ENCODE data around the gene CGB7.
"Not testable (repeated sequence)": the region's sequence is repeated elsewhere in the genome, so short reads cannot be mapped to it uniquely, and the experiment has no call there.

The CGB7 gene

DNA sequence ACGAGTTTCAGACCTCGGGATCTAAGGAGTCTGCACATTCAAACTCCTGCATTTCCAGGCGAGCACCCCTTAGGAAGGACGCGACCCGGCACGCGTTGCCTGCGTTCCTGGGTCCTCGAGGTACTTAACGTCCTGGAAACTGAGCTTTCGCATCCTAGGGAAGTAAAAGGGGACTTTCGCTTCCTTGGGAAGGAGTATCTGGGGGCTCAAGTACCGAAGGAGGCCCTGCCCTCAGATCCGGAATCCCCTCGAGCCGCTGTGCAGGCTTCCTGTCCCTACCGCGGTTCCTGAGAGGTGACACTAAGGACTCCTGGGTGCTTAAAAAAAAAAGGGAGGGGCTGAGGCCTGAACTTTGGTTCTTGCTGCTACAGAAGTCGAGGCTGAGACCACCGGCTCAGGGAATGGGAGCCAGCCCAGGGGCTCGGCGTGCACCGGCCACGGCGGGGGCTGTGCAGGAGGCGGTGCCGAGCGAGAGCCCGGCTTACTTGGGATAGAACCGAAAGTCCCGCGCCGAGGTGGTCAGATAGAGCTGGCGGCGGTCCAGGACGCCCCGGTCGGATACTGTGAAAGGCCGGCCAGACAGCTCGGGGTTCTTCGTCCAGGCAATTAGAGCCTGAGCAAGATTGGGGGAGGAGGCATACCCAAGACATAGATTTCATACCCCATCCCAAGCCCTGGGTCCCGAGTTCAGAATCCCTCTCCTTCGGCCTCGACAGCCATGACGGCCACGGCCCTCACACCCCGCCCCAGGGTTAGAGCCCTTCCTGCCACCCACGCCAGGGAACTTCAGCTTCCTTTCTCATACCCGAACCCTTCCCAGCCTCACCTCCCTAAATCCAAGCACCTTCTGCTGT lies 38.9 kb downstream of the CGB7 start:
- peaks cover 25% of the 10 kb centered on the region for H3K36me3 ChIP-seq (ENCODE audit: control insufficient read depth, insufficient read depth, low read length)
- H3K27me3 ChIP-seq (ENCODE audit: control insufficient read depth, insufficient read depth, low read length), result peaks cover 30% of the 10 kb centered on the region
- not testable (repeated sequence) for H3K4me1 ChIP-seq (ENCODE audit: control insufficient read depth, insufficient read depth, low read length); H3K9me3 ChIP-seq (ENCODE audit: control insufficient read depth, insufficient read depth, low read length); H3K9ac ChIP-seq (ENCODE audit: low read depth, low read length)
- H3K4me3 ChIP-seq (ENCODE audit: low read depth, low read length), result peak overlapping the region; percentile 50

GRCh38 chr19:49017666-49018351 lies 39.7 kb downstream of the CGB7 start:
- Histone ChIP-seq H3K9ac (ENCODE audit: low read depth, low read length) (peak overlapping the region; percentile 24), H3K4me3 (ENCODE audit: low read depth, low read length) (peak overlapping the region; percentile 50)

DNA sequence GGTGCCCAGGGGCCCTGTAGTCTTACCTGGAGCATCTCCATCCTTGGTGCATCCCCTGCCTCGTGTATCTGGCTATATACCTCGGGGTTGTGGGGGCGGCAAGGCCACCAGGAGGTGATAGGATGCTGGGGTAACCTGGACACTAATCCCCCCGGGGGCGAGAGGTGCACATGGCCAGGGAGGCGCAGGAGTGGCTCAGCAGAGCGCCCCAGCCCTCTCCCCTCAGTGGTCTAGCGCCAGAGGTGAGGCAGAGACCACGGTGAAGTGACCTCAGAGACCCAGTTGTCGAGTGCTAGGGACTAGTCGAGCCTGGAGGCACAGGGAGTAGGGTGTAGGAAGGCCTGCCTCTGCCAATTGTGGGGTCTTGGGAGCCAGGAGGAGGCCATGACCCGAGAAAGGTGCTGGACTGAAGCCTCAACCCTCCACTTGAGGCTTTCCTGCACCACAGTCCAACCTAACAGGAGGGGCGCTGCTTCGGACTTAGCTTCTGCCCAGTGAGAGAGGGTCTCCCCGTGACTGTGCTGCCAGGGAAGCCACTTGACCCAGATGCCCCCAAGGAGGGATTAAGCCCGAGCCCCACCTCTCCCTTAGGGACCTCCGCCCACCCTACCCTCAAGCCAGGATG lies 40.4 kb downstream of the CGB7 start, which contains the start of gene LHB:
Gene LHB, minus strand, starts transcription at position 51 of the 625 bp plus-strand sequence. Its CDS starts 10 bp downstream, at position 41.
- peaks cover 29% of the 10 kb centered on the region for H3K36me3 ChIP-seq (ENCODE audit: control insufficient read depth, insufficient read depth, low read length)
- H3K4me3 ChIP-seq (ENCODE audit: low read depth, low read length), result peak within 1 kb of the TSS; percentile 50
- no peaks in the 10 kb centered on the region for H3K9me3 ChIP-seq (ENCODE audit: control insufficient read depth, insufficient read depth, low read length)
- H3K9ac ChIP-seq (ENCODE audit: low read depth, low read length), result peak within 1 kb of the TSS; percentile 24
- H3K4me1 ChIP-seq (ENCODE audit: control insufficient read depth, insufficient read depth, low read length), result peaks cover 9% of the 10 kb centered on the region
- peaks cover 30% of the 10 kb centered on the region for H3K27me3 ChIP-seq (ENCODE audit: control insufficient read depth, insufficient read depth, low read length)

More at GRCh38 chr19:49017666-49018351, 39.7 kb downstream of the CGB7 start:
- no peaks in the 10 kb centered on the region for H3K9me3 ChIP-seq (ENCODE audit: control insufficient read depth, insufficient read depth, low read length)
- H3K27me3 ChIP-seq (ENCODE audit: control insufficient read depth, insufficient read depth, low read length), result peaks cover 30% of the 10 kb centered on the region
- peaks cover 25% of the 10 kb centered on the region for H3K36me3 ChIP-seq (ENCODE audit: control insufficient read depth, insufficient read depth, low read length)
- peaks cover 9% of the 10 kb centered on the region for H3K4me1 ChIP-seq (ENCODE audit: control insufficient read depth, insufficient read depth, low read length)

- Histone ChIP-seq H3K36me3 (ENCODE audit: control insufficient read depth, insufficient read depth, low read length) (peaks cover 38% of the 10 kb centered on the region), H3K9me3 (ENCODE audit: control insufficient read depth, insufficient read depth, low read length) (no peaks in the 10 kb centered on the region), H3K27me3 (ENCODE audit: control insufficient read depth, insufficient read depth, low read length) (peaks cover 24% of the 10 kb centered on the region), H3K4me1 (ENCODE audit: control insufficient read depth, insufficient read depth, low read length) (peaks cover 9% of the 10 kb centered on the region), H3K4me3 (ENCODE audit: low read depth, low read length) (no peak overlapping the region), H3K9ac (ENCODE audit: low read depth, low read length) (no peak overlapping the region)
Observed at GRCh38 chr19:49016067-49016839, 41.3 kb downstream of the CGB7 start.

DNA sequence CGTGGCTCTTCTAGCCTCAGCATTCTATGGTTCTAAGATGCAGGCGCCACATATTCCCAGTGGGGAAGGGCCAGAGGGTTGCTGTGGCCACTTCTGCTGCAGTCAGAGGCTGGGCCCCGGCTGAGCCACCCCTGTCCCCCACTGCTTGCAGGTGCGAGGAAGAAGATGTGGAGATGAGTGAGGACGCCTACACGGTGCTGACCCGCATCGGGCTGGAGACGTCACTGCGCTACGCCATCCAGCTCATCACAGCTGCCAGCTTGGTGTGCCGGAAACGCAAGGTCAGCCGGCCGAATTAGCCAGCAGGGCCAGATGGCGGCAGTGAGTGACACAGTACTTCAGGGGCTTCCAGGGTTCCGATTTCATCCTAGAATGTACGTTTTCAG lies 42.7 kb downstream of the CGB7 start:
- H3K9ac ChIP-seq (ENCODE audit: low read depth, low read length), result no peak overlapping the region
- H3K4me1 ChIP-seq (ENCODE audit: control insufficient read depth, insufficient read depth, low read length), result peaks cover 3% of the 10 kb centered on the region
- H3K9me3 ChIP-seq (ENCODE audit: control insufficient read depth, insufficient read depth, low read length), result no peaks in the 10 kb centered on the region
- H3K4me3 ChIP-seq (ENCODE audit: low read depth, low read length), result no peak overlapping the region
- peaks cover 13% of the 10 kb centered on the region for H3K27me3 ChIP-seq (ENCODE audit: control insufficient read depth, insufficient read depth, low read length)
- H3K36me3 ChIP-seq (ENCODE audit: control insufficient read depth, insufficient read depth, low read length), result peaks cover 50% of the 10 kb centered on the region

DNA sequence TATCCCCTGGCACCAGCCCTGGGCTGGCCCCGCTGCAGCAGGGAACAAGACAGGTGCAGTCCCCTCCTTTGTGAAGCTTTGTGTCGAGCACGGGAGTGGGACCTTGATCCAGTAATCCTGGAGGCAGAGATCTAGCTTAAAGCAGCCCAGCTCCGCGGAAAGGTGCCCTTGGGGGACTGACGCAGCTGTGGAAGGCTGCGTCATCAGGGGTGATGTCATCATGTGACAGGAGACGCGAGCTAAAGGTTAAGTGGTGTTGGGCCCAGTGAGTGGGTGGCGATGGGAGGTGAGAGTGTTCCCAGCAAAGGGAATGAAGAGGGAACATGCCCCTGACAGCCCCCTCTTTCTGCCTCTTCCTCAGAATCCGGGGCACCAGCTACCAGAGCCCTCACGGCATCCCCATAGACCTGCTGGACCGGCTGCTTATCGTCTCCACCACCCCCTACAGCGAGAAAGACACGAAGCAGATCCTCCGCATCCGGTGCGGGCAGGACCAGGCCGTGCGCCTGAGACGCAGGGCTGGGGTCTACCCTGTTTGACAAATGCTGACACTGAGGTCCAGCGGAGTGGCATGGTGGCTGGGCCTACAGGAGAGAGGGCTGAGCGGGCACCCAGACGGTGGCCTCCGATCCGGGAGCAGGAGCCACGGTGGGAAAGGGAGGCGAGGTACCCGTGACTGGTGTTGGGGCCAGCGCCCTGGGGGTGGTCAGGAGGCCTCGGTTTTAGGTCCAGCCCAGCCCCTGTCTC lies 43.3 kb downstream of the CGB7 start:
- Histone ChIP-seq H3K4me3 (ENCODE audit: low read depth, low read length) (no peak overlapping the region), H3K4me1 (ENCODE audit: control insufficient read depth, insufficient read depth, low read length) (peaks cover 3% of the 10 kb centered on the region), H3K9me3 (ENCODE audit: control insufficient read depth, insufficient read depth, low read length) (no peaks in the 10 kb centered on the region), H3K36me3 (ENCODE audit: control insufficient read depth, insufficient read depth, low read length) (peaks cover 56% of the 10 kb centered on the region), H3K27me3 (ENCODE audit: control insufficient read depth, insufficient read depth, low read length) (peaks cover 13% of the 10 kb centered on the region), H3K9ac (ENCODE audit: low read depth, low read length) (no peak overlapping the region)

DNA sequence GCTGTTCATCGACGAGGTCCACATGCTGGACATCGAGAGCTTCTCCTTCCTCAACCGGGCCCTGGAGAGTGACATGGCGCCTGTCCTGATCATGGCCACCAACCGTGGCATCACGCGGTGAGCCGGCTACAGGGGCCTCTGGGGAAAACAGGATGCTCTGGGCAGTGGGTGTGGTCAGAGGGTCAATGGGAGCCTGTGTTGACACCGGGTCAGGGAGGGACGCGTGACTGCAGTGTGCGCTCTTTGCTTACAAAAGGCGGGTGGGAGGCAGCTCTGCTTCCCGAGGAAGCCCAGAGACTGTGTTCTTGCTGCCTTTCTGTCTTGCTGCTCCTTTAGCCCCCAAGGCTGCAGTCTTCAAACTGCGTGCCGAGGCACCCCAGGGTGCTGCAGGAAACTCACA lies 46.4 kb downstream of the CGB7 start:
- Histone ChIP-seq H3K9me3 (ENCODE audit: control insufficient read depth, insufficient read depth, low read length) (no peaks in the 10 kb centered on the region), H3K36me3 (ENCODE audit: control insufficient read depth, insufficient read depth, low read length) (peaks cover 68% of the 10 kb centered on the region), H3K4me1 (ENCODE audit: control insufficient read depth, insufficient read depth, low read length) (no peaks in the 10 kb centered on the region), H3K27me3 (ENCODE audit: control insufficient read depth, insufficient read depth, low read length) (no peaks in the 10 kb centered on the region), H3K9ac (ENCODE audit: low read depth, low read length) (no peak overlapping the region), H3K4me3 (ENCODE audit: low read depth, low read length) (no peak overlapping the region)

DNA sequence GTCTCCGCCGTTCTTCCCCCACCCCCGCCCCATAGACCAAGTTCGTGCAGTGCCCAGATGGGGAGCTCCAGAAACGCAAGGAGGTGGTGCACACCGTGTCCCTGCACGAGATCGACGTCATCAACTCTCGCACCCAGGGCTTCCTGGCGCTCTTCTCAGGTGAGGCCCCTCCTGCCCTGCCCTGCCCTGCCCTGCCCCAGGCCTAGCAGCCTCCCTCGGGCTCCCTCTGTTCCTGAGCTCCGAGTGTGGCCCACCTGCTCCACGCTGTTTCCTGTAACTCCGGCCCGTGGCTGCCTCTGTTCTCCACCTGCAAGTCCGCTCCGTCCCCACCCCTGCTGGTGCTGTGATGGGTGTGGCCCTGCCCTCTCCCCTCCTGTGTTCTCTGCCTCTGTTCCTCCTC lies 47.1 kb downstream of the CGB7 start:
- Histone ChIP-seq H3K36me3 (ENCODE audit: control insufficient read depth, insufficient read depth, low read length) (peaks cover 66% of the 10 kb centered on the region), H3K4me3 (ENCODE audit: low read depth, low read length) (no peak overlapping the region), H3K9me3 (ENCODE audit: control insufficient read depth, insufficient read depth, low read length) (no peaks in the 10 kb centered on the region), H3K9ac (ENCODE audit: low read depth, low read length) (no peak overlapping the region), H3K27me3 (ENCODE audit: control insufficient read depth, insufficient read depth, low read length) (no peaks in the 10 kb centered on the region), H3K4me1 (ENCODE audit: control insufficient read depth, insufficient read depth, low read length) (no peaks in the 10 kb centered on the region)

GRCh38 chr19:49009828-49010227 lies 47.7 kb downstream of the CGB7 start:
- Histone ChIP-seq H3K36me3 (ENCODE audit: control insufficient read depth, insufficient read depth, low read length) (peaks cover 66% of the 10 kb centered on the region), H3K9me3 (ENCODE audit: control insufficient read depth, insufficient read depth, low read length) (no peaks in the 10 kb centered on the region), H3K9ac (ENCODE audit: low read depth, low read length) (no peak overlapping the region), H3K4me3 (ENCODE audit: low read depth, low read length) (no peak overlapping the region), H3K4me1 (ENCODE audit: control insufficient read depth, insufficient read depth, low read length) (no peaks in the 10 kb centered on the region), H3K27me3 (ENCODE audit: control insufficient read depth, insufficient read depth, low read length) (no peaks in the 10 kb centered on the region)

DNA sequence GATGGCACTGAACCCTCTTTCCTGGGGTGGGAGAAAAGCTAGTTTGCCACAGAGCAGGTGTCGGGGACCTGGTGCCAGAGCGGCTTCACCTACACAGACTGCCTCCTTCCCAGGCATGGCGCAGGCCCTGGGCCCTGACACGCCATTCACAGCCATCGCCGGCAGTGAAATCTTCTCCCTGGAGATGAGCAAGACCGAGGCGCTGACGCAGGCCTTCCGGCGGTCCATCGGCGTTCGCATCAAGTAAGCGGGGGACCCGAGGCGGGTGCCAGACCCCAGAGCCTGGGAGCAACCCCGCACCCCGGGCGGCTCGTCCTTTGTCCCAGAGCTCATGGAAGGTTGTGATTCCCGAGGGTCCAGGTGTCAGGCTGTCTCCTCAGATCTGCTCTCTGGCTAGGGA lies 50.6 kb downstream of the CGB7 start:
- H3K4me1 ChIP-seq (ENCODE audit: control insufficient read depth, insufficient read depth, low read length), result no peaks in the 10 kb centered on the region
- peaks cover 55% of the 10 kb centered on the region for H3K36me3 ChIP-seq (ENCODE audit: control insufficient read depth, insufficient read depth, low read length)

More for the DNA sequence above, 50.6 kb downstream of the CGB7 start:
- no peak overlapping the region for H3K4me3 ChIP-seq (ENCODE audit: low read depth, low read length)
- H3K9ac ChIP-seq (ENCODE audit: low read depth, low read length), result no peak overlapping the region
- H3K27me3 ChIP-seq (ENCODE audit: control insufficient read depth, insufficient read depth, low read length), result no peaks in the 10 kb centered on the region
- H3K9me3 ChIP-seq (ENCODE audit: control insufficient read depth, insufficient read depth, low read length), result no peaks in the 10 kb centered on the region
